H1 (cell line): ENCODE results near the gene IPO9. TPM values are rescaled to one million over a fixed set of nuclear protein-coding genes. Genes with fewer than 3 reads are reported as not detected.

Experiments
- CTCF ChIA-PET: fragments of 300-600 bp; sonication (Branson Sonifier 250); formaldehyde crosslinking; loops from one replicate; lab custom pipeline; 2021; ENCODE audit not compliant: partially characterized antibody; lab: Charles Lee
- POLR2A ChIA-PET: fragments of 300-600 bp; sonication (Branson Sonifier 250); formaldehyde crosslinking; loops from one replicate; lab custom pipeline; 2021; ENCODE audit warnings: inconsistent platforms; ENCODE audit not compliant: partially characterized antibody; lab: Charles Lee
- DNase-seq, 2 experiments: peaks; one replicate each; pipeline versions ENCODE4 v3.0.0 to v3.0.0-alpha.2; 2010 to 2022; ENCODE audit warnings: low spot score in 2 of 2, low read depth in 1 of 2, mixed read lengths in 1 of 2
- FAIRE-seq: peaks from 2 replicates; lab custom pipeline; 2011; peaks lifted over from hg19 to GRCh38; lab: Jason Lieb, UNC
- H2AFZ ChIP-seq: 2 replicates; pipeline ENCODE4 v1.8.1; 2012; ENCODE audit warnings: low read length, inconsistent platforms
- H2AK5ac ChIP-seq: 2 replicates; pipeline ENCODE4 v1.6.1; 2013; ENCODE audit warnings: low read depth, low read length
- H2BK120ac ChIP-seq: replicated peaks from 2 replicates; pipeline ENCODE3; 2013; ENCODE audit warnings: low read depth, low read length, inconsistent platforms
- H2BK12ac ChIP-seq: 2 replicates; pipeline ENCODE4 v1.6.1; 2013; ENCODE audit warnings: low read depth, low read length
- H2BK15ac ChIP-seq: 2 replicates; pipeline ENCODE4 v1.6.1; 2013; ENCODE audit warnings: low read length
- H2BK20ac ChIP-seq: 2 replicates; pipeline ENCODE4 v1.6.1; 2013; ENCODE audit warnings: low read length
- H2BK5ac ChIP-seq: 2 replicates; pipeline ENCODE4 v1.6.1; 2013; ENCODE audit warnings: low read depth, low read length
- H3K14ac ChIP-seq: 2 replicates; pipeline ENCODE4 v1.6.1; 2013; ENCODE audit warnings: inconsistent platforms; ENCODE audit not compliant: insufficient read length
- H3K18ac ChIP-seq: 2 replicates; pipeline ENCODE4 v1.6.1; 2013; ENCODE audit warnings: low read length; ENCODE audit errors: extremely low read depth
- H3K23ac ChIP-seq: 2 replicates; pipeline ENCODE4 v1.6.1; 2013; ENCODE audit warnings: inconsistent platforms; ENCODE audit not compliant: insufficient read length
- H3K23me2 ChIP-seq: 2 replicates; pipeline ENCODE4 v1.6.1; 2013; ENCODE audit warnings: low read depth, low read length
- H3K27ac ChIP-seq: 2 replicates; pipeline ENCODE4 v1.6.1; 2011; ENCODE audit warnings: low read depth, low read length, inconsistent platforms
- H3K27me3 ChIP-seq, 4 experiments: replicated peaks in 1 of 4; 1 replicate in 1 of 4; 2 replicates in 3 of 4; pipeline versions ENCODE4 v1.6.1 to v1.8.1; 2011 to 2013; ENCODE audit warnings: low read length in 3 of 4, mild to moderate bottlenecking in 3 of 4, inconsistent platforms in 2 of 4, mixed read lengths in 2 of 4, moderate library complexity in 1 of 4; ENCODE audit not compliant: control insufficient read depth in 3 of 4, insufficient read depth in 3 of 4; ENCODE audit errors: extremely low read depth in 1 of 4
- H3K36me3 ChIP-seq, 4 experiments: 2 replicates each; pipeline versions ENCODE4 v1.6.1 to v1.8.1; 2011 to 2013; ENCODE audit warnings: mild to moderate bottlenecking in 4 of 4, low read length in 3 of 4, moderate library complexity in 2 of 4, control low read depth in 1 of 4, inconsistent platforms in 1 of 4; ENCODE audit not compliant: insufficient read depth in 4 of 4, control insufficient read depth in 2 of 4
- H3K4ac ChIP-seq: replicated peaks from 2 replicates; pipeline ENCODE3; 2013; ENCODE audit warnings: low read length, low read depth, mixed read lengths, inconsistent platforms; ENCODE audit not compliant: insufficient read length
- H3K4me1 ChIP-seq, 4 experiments: replicated peaks in 1 of 4; 1 replicate in 1 of 4; 2 replicates in 3 of 4; pipeline versions ENCODE4 v1.6.1 to v1.8.1; 2011 to 2013; ENCODE audit warnings: low read length in 3 of 4, inconsistent platforms in 2 of 4, mixed read lengths in 1 of 4; ENCODE audit not compliant: insufficient read depth in 4 of 4, control insufficient read depth in 3 of 4
- H3K4me2 ChIP-seq, 2 experiments: 2 replicates each; pipeline versions ENCODE4 v1.6.1 to v1.8.1; 2011 to 2013; ENCODE audit warnings: low read depth in 2 of 2, low read length in 2 of 2, control low read depth in 1 of 2, inconsistent platforms in 1 of 2, mild to moderate bottlenecking in 1 of 2; ENCODE audit not compliant: insufficient read depth in 1 of 2
- H3K4me3 ChIP-seq, 4 experiments: fragments of 200-600, 300-600 bp in 1 of 4; sonication (generic), shearing (Covaris generic), sonication (Bioruptor Twin) in 1 of 4; 2 replicates each; pipeline versions ENCODE4 v1.5.1 to v1.8.1; 2011 to 2016; ENCODE audit warnings: low read length in 4 of 4, low read depth in 3 of 4, control low read depth in 2 of 4, inconsistent platforms in 2 of 4, mild to moderate bottlenecking in 2 of 4, mixed read lengths in 1 of 4, moderate library complexity in 1 of 4; ENCODE audit not compliant: insufficient read depth in 2 of 4; ENCODE audit errors: extremely low read depth in 1 of 4
- H3K56ac ChIP-seq: replicated peaks from 2 replicates; pipeline ENCODE3; 2013; ENCODE audit warnings: low read depth, mild to moderate bottlenecking, mixed read lengths, low read length, inconsistent platforms; ENCODE audit not compliant: insufficient read length
- H3K79me1 ChIP-seq: 2 replicates; pipeline ENCODE4 v1.6.1; 2013; ENCODE audit warnings: low read depth, low read length, control low read depth
- H3K79me2 ChIP-seq, 2 experiments: 2 replicates each; pipeline versions ENCODE4 v1.6.1 to v1.8.1; 2012 to 2013; ENCODE audit warnings: low read length in 2 of 2, mild to moderate bottlenecking in 2 of 2, inconsistent platforms in 1 of 2; ENCODE audit not compliant: insufficient read depth in 2 of 2, control insufficient read depth in 1 of 2
- H3K9ac ChIP-seq, 4 experiments: replicated peaks in 1 of 4; 1 replicate in 1 of 4; 2 replicates in 3 of 4; pipeline versions ENCODE4 v1.6.1 to v1.8.1; 2011 to 2013; ENCODE audit warnings: low read depth in 3 of 4, low read length in 3 of 4, control low read depth in 2 of 4, mild to moderate bottlenecking in 2 of 4, moderate library complexity in 2 of 4, inconsistent platforms in 1 of 4; ENCODE audit errors: extremely low read depth in 1 of 4
- H3K9me3 ChIP-seq, 2 experiments: 2 replicates each; pipeline versions ENCODE4 v1.6.1 to v1.8.1; 2012 to 2013; ENCODE audit warnings: mild to moderate bottlenecking in 2 of 2, moderate library complexity in 2 of 2, control low read depth in 1 of 2, inconsistent platforms in 1 of 2, low read depth in 1 of 2, low read length in 1 of 2, mixed read lengths in 1 of 2; ENCODE audit not compliant: insufficient read depth in 2 of 2
- H4K20me1 ChIP-seq, 2 experiments: replicated peaks in 1 of 2; 2 replicates each; pipeline versions ENCODE3 to v1.8.1; 2011 to 2013; ENCODE audit warnings: inconsistent platforms in 2 of 2, low read length in 2 of 2, mild to moderate bottlenecking in 1 of 2; ENCODE audit not compliant: insufficient read depth in 2 of 2, control insufficient read depth in 1 of 2
- H4K5ac ChIP-seq: 2 replicates; pipeline ENCODE4 v1.6.1; 2013; ENCODE audit warnings: low read length, low read depth, mixed read lengths, inconsistent platforms; ENCODE audit not compliant: insufficient read length
- H4K8ac ChIP-seq: 2 replicates; pipeline ENCODE4 v1.8.0; 2013; ENCODE audit warnings: mild to moderate bottlenecking, moderate library complexity, low read length, inconsistent platforms; ENCODE audit not compliant: insufficient read depth; ENCODE audit errors: extremely low read depth
- H4K91ac ChIP-seq: replicated peaks from 2 replicates; pipeline ENCODE3; 2013; ENCODE audit warnings: low read length, mixed read lengths, inconsistent platforms; ENCODE audit not compliant: insufficient read length
- RAD21 ChIP-seq, 2 experiments: IDR thresholded peaks in 1 of 2; conservative IDR thresholded peaks in 1 of 2; 2 replicates each; pipeline ENCODE4 v1.6.1; 2011; ENCODE audit warnings: low read depth in 2 of 2, low read length in 2 of 2, improper control_type of control experiment in 1 of 2, inconsistent platforms in 1 of 2, mild to moderate bottlenecking in 1 of 2, moderate library complexity in 1 of 2
- TCF12 ChIP-seq: IDR thresholded peaks from 2 replicates; pipeline ENCODE4 v1.6.1; 2011; ENCODE audit warnings: low read depth, mild to moderate bottlenecking, low read length
- WGBS, 2 experiments: shearing (Covaris generic) in 1 of 2; methylation state at CpG; one replicate each; pipeline versions ENCODE4 v1.1.6 to v1.1.7; 2013 to 2015; ENCODE audit warnings: low lambda C conversion rate in 2 of 2, mixed read lengths in 2 of 2, inconsistent platforms in 1 of 2, low coverage in 1 of 2, missing lambda C conversion rate in 1 of 2; ENCODE audit not compliant: insufficient replicate concordance in 2 of 2, insufficient coverage in 1 of 2, insufficient read length in 1 of 2; ENCODE audit errors: extremely low coverage in 1 of 2, missing lambda C conversion rate in 1 of 2; 5-methylcytosine and 5-hydroxymethylcytosine counted together
- polyA plus RNA-seq, 7 experiments: library from polyadenylated mRNA; depleted of rRNA in 3 of 7; stranded (reverse) in 5 of 7; unstranded in 2 of 7; fragments of >200 nt in 5 of 7; fragments of 200-250 nt in 2 of 7; gene quantifications; 1 replicate in 5 of 7; 2 replicates in 1 of 7; 4 replicates in 1 of 7; pipeline versions ENCODE4 v1.2.1 to v1.2.3, GENCODE V29; 2011 to 2013; ENCODE audit warnings: missing spikeins in 2 of 7, mixed read lengths in 2 of 7
- total RNA-seq: library from RNA; stranded (reverse); fragmentation: NEBNext Ultra II Directional; extraction: Animal tissue kit (Norgen Biotek cat#: 25700); gene quantifications from 2 replicates; pipeline ENCODE4 v1.2.1, GENCODE V29; 2021
- TF ChIP-seq, protein P1 (sequence below): IDR thresholded peaks from 2 replicates; pipeline ENCODE4 v1.6.1; 2012; ENCODE audit warnings: inconsistent platforms

Gene IPO9
- total and polyA plus RNA-seq, 2 of the 8 experiments (the other 6 are each of a cell fraction or from before 2014, with no cell fraction given): 61.0 to 122 TPM

DNA sequence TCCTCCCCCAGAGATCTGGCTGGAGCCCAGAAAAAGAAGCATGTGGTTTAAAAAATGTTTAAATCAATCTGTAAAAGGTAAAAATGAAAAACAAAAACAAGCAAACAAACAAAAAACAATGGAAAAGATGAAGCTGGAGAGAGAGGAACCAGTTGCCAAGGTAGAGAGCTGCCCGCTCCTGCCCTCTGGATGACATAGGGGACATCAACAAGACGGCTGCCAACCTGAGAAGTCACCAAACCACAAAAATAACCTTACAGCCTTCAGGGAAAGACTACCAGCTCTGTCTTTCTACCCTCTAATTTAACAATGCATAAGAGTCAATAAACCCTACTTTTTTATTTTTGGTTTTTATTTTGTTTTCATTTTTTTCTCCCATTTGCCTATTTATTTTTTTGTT is 8.5 kb upstream of the IPO9 start:
- Histone ChIP-seq H3K9ac (no peak overlapping the region), H3K18ac (no peak overlapping the region), H3K27me3 (no peaks in the 10 kb centered on the region), H4K20me1 (no peaks in the 10 kb centered on the region), H3K14ac (no peak overlapping the region), H3K56ac (no peak overlapping the region), H2BK15ac (no peak overlapping the region), H2BK12ac (no peak overlapping the region), H3K4me2 (no peak overlapping the region), H3K36me3 (peaks cover 16 to 58% (median 34%) of the 10 kb centered on the region in 4 experiments), H2BK5ac (no peak overlapping the region), H3K79me2 (no peaks in the 10 kb centered on the region), H3K4me1 (no peaks in the 10 kb centered on the region), H3K23me2 (no peaks in the 10 kb centered on the region), H4K5ac (no peak overlapping the region), H2AK5ac (no peak overlapping the region), H4K91ac (no peak overlapping the region), H3K27ac (no peak overlapping the region), H4K8ac (no peak overlapping the region), H3K9me3 (no peaks in the 10 kb centered on the region), H2BK120ac (no peak overlapping the region), H3K23ac (no peak overlapping the region), H2BK20ac (no peak overlapping the region), H2AFZ (no peak overlapping the region), H3K4ac (no peak overlapping the region), H3K4me3 (no peak overlapping the region), H3K79me1 (no peaks in the 10 kb centered on the region)
- CTCF ChIA-PET: interaction anchor here (0.6 to 2.0 kb wide), 9 partner anchors 9 to 290 kb away, joined by 3 to 8 read pairs (median 4); partner anchors contain the start of gene IPO9
- DNase-seq (no peak), FAIRE-seq (no peak)
- POLR2A ChIA-PET: no interaction called here
- 89% methylated on average over 2 of the region's 2 CpGs; no CpG with 5 or more reads in 1 of the 2 experiments for WGBS, 2 experiments
- TF ChIP-seq TCF12 (no peak), RAD21 (IDR thresholded peaks at IDR 0.05 in 1 of 2, conservative IDR thresholded peaks at IDR 0.05 in 1 of 2; ENCODE audit: low read depth in 2 of 2, low read length in 2 of 2) (no peak)
- TF ChIP-seq, protein P1, sequence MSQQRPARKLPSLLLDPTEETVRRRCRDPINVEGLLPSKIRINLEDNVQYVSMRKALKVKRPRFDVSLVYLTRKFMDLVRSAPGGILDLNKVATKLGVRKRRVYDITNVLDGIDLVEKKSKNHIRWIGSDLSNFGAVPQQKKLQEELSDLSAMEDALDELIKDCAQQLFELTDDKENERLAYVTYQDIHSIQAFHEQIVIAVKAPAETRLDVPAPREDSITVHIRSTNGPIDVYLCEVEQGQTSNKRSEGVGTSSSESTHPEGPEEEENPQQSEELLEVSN: no peak
